HG03039 (cell line): ENCODE measurements around the gene DNM2.
A peak's percentile ranks its signal among the peaks of the same experiment; 100 is the strongest.
"Not testable (repeated sequence)": the region's sequence is repeated elsewhere in the genome, so short reads cannot be mapped to it uniquely, and the experiment has no call there.

Source experiments
- ATAC-seq: cut with Tn5 transposase; IDR thresholded peaks from one replicate; pipeline ENCODE4 v1.9.1; 2021; ENCODE audit warnings: mild to moderate bottlenecking, moderate library complexity; ENCODE audit not compliant: unreplicated experiment

The DNM2 gene

DNA sequence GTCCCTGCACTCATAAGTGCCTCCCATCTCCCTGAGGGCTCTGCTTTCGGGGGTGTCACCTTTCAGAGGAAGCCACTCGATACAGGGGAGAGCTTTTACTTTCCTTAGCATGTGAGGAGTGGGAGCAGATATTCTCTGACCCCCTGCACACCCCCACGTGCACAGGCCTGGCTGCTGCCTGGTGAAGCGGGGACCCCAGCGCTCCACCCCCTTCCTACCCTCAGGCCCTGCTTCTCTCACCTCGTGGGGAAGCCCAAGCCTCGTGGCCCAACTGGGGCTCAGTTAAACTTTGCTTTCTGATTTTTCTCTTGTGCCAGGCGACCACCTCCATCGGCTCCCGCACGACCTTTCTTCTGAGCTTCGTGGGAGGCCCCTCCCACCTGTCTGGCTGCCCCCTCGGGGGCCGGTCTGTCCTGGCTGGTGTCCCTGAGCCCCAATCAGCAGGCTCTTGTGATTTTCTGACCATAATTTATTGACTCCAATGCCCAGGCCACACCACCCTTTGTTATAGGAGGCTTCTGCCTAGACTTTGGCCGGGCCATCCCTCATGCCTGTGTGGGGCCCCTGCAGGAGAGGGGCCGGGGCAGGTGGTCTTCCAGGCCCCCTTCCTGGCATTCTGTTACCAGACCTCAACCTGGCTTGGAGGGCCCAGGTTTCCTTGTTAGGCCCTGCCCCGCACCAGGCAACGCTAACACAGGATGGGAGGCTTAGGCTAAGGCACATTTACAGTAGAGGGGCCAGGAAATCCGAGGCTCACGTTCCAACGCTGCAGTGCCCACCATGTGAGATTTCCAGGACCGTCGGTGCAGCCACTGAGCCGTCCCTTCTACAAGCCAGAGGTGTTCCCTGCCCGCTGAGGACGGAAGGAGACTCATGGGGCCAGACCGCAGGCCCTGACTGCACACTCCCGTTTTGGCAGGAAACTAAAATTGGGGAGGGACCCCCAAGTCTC, 114.4 kb downstream of the DNM2 start:
- no peak for ATAC-seq

DNA sequence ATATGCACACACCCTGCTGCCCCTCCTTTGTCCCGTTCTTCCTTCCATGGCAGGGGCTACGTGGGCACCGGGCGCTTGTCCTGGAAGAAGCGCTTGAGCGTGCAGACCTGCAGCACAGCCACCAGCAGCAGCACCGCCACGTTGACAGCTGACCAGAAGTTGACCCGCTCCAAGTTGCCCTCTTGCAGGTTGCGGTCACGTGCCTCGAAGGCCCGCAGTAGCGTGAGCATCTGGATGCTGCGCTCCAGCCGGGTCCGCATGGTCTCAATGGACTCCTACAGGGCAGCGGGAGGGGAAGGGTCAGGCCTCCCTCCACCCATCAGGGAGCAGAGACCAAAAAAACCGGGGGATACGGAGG, 115.0 kb downstream of the DNM2 start:
- ATAC-seq = no peak

DNA sequence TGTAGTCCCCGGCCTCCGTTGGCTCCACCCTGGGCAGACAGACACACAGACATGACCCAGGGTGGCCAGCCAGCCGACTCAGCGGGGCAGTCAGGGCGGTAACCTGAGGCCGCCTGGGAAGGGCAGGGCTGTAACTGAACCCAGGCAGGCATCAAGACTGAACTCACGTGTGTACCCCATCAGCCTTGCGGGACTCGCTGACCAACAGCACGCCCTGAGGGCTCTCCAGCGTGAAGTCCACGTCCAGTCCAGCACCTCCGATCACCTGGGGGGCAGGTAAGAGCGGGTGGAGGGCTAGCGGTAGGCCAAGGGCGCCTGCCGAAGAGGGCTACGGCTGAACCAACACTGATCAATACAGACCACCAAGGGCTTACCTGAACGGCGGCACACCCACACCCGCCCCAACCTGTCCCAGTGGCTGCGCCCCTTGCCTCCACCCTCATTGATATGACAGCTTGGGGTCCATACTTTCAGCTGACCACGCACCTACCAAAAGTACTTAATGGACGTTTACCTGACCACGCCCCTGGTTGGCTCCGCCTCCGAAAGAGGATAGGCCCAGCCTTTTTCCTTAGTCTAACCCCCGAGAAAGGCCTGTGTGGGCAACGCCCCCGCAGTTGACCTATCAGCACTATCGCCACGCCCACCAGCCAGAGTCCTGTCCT, 117.3 kb downstream of the DNM2 start:
- ATAC-seq = no peak

DNA sequence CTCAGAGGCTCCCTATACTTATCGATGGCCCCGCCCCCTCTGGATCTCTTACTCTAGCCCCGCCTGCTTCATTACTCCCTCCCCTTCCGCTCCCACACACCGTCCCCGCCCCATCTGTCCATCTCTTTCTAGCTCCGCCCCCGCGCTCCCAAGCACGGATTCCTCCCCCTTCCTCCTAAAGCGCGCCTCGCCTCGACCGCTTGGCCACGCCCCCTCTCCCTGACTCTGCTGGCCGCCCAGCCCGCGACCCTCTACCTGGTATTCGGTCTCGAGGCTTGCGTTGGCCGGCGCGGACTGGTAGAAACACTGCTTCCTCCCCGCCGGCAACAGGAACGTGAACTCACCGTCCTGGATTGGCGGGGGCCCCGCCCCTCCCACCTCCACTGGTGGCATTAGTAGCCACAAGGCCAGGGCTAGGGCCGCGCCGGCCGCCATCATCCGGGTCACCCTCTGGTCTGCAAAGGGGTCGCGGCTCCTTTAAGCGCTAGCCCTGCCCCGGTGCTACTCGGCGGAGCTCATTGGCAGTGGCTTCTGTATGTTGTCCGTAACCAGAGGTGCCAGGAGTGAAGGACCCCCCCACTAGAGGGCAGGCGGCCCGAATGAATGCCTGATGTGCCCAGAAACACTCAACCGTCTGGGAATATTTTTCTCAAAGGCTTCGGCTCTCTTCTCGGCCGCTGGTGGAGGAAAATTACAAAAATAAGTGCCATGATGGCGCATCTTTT, 118.0 kb downstream of the DNM2 start, which contains the start of gene TMED1:
TMED1 (minus strand) TSS at position 459 of the 725 bp plus-strand sequence; CDS start at position 438, 21 bp downstream.
- ATAC-seq = peak; percentile 60

DNA sequence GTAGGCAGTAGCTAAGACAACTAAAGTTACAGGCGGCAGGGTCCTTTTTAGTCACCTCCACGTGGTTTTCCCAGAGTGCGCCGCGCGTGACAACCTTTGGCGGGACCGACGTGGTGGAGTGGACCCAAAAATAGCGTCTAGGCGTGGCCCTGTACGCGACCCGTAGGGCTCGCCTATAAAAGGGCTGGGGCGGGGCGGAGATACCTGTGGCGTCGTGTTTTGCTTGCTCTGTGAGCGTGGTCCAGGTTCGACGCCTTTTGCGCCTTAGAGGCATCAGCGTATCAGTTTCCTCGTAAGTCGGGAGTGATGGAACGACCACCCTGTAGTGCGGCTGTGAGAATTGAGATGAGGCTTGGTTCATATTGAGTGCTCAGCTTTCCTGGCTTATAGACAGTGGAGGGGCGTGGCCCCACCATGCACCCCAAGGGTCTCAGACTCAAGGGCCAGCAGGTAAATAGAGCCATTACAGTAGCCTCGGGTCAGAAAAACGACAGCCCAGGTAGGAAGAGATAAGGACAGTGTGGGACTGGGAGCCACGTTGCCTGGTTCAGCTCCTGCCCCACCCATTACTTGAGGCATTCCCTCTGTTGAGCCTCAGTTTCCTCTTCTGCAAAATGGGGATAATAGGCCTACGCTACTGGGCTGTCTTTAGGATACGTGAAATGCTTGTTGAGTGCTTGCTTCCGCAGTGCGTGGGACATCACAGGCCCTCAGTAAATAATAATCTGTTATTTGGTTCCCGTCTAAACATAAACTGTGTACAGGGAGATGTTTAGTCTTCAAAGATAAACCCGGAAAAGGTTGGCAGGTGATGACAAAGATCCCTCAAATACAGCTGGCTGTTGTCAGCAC, 118.8 kb downstream of the DNM2 start:
- peak; percentile 3 for ATAC-seq

DNA sequence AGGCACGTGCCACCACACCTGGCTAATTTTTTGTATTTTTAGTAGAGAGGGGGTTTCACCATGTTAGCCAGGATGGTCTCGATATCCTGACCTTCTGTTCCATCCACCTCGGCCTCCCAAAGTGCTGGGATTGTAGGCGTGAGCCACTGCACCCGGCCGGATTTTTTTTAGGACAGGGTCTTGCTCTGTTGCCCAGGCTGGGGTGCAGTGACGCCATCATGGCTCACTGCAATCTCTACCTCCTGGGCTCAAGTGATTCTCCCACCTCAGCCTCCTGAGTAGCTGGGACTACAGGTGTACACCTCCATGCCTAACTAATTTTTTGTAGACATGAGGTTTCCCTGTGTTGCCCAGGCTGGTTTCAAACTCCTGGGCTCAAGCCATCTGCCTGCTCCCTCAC, 119.8 kb downstream of the DNM2 start:
- ATAC-seq = not testable (repeated sequence)

DNA sequence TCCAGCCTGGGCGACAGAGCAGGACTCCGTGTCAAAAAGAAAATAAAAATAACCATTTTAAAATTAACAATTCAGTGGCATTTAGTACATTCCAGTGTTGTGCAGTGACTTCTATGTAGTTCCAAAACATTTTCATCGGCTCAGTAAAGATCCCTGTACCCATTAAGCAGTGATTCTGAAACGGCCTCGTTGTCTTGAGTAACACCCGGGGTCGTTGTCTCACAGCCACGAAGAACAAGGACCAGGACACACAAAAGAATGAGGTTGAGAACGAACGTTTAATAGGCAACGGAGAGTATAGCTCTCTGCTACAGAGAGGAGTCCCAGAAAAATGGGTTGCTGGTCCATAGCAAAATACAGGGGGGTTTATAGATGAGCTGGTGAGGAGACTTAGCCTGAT, 120.5 kb downstream of the DNM2 start:
- ATAC-seq = no peak

DNA sequence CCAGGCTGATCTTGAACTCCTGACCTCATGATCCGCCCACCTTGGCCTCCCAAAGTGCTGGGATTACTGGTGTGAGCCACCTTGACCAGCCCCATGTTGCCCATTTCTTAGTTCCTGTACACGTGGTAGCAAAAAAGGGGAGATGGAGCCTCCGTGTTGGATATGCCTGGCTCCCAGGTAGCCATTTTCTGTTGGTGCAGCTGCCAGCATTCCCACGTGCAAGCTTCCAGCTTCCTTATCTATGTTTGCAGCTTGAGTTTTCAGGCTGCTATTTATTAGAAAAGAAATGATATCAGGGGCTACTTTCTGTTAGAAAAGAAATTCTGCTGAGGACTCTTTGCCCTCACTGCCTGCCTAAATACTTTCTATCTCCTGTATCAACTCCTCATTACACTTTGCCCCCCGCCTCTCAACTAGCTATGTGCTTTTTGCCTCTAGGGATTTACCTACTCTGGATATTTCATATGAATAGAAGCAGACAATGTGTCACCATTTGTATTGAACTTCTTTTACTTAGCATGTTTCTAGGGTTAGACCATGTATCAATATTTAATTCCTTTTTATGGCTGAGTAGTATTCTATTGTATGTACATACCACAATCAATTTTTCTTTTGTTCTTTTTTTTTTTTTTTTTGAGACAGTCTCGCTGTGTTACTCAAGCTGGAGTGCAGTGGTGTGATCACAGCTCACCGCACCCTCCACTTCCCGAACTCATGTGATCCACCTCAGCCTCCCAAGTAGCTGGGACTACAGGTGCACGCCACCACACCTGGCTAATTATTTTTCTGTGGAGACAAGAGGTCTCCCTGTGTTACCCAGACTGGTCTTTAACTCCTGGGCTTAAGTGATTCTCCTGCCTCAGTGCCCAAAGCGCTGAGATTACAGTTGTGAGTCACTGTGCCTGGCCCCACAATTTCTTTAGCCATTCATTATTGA, 121.5 kb downstream of the DNM2 start:
- no peak for ATAC-seq

DNA sequence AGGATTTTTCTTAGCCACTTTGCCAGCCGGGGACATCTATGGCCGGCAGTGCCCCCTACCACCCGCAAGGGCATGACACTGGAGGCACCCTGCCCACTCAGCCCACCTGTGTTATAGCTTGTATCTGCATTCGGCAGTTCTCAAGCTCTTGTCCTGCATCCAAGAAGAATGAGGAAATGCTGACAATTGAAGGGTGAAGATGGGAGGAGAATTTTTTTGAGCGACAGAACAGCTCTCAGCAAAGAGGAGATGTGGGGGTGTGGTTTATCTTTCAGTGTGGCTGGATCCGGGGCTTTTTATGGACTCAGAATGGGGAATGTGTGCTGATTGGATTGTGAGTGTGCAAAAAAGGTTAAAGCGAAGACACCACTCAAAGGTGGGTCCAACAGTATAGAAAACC, 124.9 kb downstream of the DNM2 start:
- ATAC-seq = no peak

DNA sequence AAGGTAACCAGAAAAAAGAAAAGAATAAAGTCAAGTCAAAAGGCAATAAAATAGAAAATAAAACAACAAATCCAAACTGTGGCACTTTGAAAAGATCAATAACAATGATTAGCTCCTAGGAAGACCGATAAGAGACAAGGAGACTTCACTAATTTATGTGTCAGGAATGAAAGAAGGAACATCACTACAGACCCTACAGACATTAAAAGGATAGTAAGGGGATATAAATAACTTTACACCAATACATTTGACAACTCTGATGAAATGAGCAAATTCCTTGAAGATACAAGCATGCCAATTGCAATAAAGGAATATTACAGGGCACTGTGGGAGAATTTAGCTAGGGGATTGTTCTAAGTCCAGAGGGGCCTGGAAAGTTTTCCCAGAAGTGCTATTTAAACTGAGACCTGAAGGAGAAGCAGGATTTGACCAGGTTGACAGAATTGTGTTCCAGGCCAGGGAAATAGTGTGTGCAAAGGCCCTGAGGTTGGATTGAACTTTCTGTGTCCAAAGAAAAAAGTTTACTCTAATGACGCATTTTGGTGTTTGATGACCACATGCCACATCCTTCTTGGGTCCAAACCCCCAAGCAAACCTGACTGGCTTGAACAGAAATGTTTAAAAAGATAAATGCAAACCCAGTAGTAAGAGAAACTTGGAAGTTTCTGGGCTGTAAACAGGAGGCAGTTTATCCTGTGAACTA, 128.8 kb downstream of the DNM2 start:
- ATAC-seq = no peak

DNA sequence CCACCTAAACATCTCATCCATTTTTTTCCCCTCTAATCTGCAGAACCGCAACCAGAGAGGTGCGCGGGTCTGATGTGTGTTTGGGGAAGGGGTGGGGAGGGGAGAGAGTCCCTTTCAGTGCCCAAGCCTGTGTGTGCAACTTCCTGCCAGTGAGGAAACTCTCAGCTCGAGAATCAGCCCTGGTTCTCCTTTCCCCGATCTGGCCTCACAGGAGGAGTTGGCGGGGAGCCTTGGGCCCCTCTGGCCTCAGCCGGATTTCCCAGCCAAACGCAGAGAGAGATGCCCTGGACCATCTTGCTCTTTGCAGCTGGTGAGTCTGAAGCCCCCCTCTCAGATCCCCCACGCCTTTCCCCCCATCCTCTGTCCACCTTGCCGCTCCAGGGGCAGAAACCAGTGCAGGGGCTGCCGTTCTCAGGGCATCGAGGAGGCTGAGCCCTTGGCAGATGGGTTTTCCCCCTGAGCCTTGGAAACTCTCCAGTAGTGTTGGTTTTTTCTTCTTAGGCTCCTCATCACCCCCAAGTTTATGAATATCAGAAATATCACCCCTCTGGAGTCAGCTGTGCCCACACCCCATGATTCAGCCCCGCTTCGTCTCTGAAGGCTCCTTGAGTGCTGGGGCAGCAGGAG, 130.5 kb downstream of the DNM2 start, which contains the start of gene C19orf38:
C19orf38 (plus strand) TSS at position 186 of the 627 bp plus-strand sequence; CDS start at position 280, 94 bp downstream.
- no peak for ATAC-seq

DNA sequence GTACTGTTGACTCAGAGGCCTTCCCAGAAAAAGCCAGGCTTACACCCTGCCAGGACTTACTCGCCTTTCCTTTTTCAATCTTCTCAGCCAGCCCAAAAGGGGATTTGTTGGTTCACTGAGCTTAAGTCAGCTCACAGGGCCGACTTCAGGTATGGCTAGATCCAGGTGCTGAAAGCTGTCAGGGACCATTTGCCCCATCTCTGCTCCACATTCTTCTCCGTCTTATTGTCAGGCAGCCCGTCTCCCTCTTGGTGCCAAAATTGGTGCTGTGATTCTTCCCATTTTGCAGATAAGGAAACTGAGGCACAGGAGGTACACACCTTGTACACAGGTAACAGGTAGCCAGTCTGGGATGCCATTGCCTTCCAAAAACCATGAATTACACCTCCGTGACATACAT, 132.8 kb downstream of the DNM2 start:
- ATAC-seq = no peak

DNA sequence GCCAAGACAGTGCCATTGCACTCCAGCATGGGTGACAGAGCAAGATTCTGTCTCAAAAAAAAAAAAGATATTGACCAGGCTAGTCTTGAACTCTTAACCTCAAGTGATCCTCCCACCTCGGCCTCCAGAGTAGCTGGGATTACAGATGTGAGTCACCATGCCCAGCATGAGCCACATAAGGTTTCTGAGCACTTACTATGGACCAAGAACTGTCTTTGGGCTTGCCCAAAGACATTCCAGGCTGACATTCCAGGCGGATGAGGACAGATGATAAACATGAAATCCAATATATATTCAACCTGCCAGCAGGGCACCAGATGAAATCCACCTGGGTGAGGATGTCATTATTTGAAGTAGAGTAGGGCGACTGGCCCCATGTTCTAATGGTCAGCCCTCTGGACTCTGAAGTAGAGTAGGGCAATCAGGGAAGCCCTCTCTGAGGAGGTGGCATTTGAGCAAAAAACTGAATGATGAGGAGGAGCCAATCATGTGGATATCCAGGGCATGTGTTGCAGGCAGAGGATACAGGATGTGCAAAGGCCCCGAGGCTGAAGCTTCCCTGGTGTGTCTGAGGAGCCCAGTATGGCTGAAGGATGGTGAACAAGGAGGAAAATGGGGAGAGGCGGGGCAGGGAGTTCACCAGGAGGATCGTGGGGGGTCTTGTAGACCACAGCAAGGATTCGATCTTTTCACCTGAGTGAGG, 134.4 kb downstream of the DNM2 start:
- ATAC-seq = no peak

DNA sequence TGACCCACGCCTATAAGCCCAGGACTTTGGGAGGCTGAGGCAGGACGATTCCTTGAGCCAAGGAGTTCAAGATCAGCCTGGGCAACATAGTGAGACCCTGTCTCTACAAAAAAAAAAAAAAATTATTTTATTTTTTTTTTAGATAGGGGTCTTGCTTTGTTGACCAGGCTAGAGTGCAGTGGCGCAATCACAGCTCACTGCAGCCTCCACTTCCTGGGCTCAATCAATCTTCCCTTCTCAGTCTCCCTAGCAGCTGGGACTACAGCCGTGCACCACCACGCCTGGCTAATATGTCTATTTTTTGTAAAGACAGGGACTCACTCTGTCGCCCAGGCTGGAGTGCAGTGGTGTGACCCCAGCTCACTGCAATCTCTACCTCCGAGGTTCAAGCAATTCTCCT, 135.1 kb downstream of the DNM2 start:
- no peak for ATAC-seq

DNA sequence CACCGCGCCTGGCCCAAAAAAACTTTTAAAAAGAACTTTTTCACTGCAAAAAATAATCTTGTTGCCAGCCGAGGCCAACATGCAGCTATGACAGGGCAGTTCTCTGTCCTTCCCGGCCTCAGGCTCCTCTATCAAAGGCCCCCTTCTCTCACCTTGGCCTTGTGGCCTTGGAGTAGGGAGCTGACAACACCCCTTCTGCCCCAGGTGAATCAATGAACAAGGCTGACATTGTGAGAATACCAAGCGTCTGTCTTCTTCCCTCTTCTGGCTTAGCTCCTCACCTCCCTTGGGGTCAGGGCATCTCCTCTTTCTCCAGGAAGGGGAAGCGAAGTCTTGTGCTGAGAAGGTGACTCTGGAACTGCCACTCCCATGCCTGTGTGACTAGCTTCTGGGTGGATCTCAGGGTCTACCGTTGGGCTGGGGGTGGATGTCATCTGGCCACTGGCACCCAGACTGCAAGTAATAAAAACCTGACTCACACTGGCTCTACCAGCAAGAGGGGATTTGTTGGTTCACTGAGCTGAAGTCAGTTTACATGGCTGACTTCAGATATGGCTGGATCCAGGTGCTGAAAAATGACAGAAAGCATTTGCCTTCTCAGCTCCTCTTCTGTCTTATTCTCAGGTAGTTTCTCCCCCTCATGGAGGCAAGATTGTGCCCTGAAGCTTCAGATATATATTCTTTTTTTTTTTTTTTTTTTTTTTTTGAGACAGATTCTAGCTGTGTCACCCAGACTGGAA, 136.6 kb downstream of the DNM2 start:
- ATAC-seq = no peak

DNA sequence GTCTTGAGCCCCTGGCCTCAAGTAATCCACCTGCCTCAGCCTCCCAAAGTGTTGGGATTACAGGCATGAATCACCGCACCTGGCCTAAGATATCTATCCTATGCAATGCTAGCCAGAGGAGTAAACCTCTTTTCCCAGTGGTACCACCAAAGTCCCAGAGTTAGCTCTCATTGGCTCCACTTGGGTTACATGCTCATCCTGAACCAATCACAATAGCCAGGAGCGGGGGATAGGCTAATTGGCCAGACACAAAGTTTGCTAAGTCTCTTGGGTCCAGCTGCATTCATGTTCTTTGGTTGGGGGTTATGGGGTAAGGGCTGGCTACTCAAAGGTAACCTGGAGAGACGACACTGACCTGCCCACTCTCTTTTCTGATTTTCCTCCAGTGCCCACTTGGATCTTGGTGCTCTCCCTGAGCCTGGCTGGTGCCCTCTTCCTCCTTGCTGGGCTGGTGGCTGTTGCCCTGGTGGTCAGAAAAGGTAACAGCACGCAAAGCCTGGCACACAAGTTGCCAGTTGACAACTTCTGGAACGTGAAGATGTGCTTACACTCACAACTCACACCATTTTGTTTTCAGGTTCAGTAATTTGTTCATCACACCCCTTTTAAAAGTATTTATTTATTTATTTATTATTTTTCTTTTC, 138.1 kb downstream of the DNM2 start:
- ATAC-seq = no peak
